Head of caudate nucleus (tissue), 42 donors: Measurements from ENCODE around the gene CRIP1.

Experiments
- DNase-seq, 42 donors: peaks; one replicate each; pipeline versions ENCODE4 v3.0.0 to v3.0.0-alpha.2; 2020 to 2021; ENCODE audit warnings: mixed read lengths in 7 of 42
- intact Hi-C: fragments of 100-400 bp; cut with DNase I; formaldehyde crosslinking; loops from one replicate; pipeline ENCODE4 v1.15.0; 2022

Gene CRIP1

GRCh38 chr14:105449276-105450122 lies 37.2 kb upstream of the CRIP1 start:
- intact Hi-C loops, result no loop called here
- DNase-seq, result no peak

- DNase-seq, result no peak
- intact Hi-C loops, result no loop called here
Measured at GRCh38 chr14:105450123-105450505, 36.6 kb upstream of the CRIP1 start.

DNA sequence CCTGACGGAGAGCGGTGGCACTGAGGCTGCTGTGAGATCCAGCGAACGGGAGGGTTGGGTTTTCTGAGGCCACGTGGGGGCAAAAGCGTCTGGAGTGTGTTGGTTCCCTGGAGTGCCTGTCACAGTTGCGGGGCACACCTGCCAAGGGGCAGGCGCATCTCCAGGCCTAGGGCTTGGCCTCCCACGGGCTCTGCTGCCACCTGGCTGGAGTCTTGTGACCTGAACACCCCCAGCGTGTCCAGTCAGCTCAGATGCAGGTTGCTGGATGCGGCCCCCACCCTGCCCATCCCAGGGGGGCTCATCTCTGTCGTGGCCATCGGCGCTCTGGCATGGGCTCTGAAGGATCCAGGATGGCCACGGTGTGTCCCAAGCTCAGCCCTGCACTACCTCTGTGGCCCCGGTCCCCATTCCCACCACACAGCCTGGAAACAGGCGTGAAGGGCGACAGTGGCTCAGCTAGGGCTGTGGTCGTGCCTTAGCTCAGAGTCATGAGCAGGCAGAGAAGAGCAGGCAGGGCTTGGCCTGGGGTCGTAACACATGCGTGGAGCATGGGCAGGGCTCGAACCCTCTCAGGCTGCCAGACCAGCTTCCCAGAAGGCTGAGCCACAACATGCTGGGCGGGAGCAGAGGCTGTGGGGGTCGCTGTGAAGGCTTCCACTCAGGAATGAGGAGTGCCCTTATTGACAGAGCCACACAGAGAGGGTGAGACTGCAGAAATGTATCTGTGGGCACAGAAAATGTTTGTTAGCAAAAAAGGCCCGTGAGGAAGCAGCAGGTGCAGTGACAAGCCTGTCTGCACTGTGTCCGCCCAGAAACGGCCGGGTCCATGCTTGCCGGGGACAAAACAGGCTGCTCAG lies 35.6 kb upstream of the CRIP1 start:
- intact Hi-C loops, result no loop called here
- no peak for DNase-seq

- no peak for DNase-seq
- intact Hi-C loops, result no loop called here
Measured at GRCh38 chr14:105452963-105453362, 33.7 kb upstream of the CRIP1 start.

DNA sequence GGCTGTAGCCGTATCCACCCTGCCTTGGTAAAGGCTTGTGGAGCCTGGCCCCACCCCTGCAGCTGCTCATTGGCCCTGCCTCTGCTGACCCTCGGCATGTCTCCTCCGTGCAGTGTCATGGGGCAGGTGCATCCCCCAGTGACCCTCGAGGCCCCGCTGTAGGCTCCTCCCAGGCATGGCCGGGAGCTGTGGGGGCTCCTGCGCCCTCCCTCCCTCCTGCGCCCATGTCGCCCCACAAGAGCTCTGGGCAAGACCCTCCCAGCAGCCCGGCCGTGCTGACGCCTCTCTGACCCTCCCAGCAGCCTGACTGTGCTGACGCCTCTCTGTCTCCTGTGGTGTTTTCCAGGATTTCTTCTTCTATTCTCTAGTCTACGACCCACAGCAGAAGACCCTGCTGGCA lies 32.8 kb upstream of the CRIP1 start:
- no peak for DNase-seq
- intact Hi-C loops, result no loop called here

GRCh38 chr14:105455086-105455640 lies 31.5 kb upstream of the CRIP1 start:
- intact Hi-C loops, result no loop called here
- peak in 20 of 42 donors; percentile 42 to 81 (median 57) for DNase-seq

DNA sequence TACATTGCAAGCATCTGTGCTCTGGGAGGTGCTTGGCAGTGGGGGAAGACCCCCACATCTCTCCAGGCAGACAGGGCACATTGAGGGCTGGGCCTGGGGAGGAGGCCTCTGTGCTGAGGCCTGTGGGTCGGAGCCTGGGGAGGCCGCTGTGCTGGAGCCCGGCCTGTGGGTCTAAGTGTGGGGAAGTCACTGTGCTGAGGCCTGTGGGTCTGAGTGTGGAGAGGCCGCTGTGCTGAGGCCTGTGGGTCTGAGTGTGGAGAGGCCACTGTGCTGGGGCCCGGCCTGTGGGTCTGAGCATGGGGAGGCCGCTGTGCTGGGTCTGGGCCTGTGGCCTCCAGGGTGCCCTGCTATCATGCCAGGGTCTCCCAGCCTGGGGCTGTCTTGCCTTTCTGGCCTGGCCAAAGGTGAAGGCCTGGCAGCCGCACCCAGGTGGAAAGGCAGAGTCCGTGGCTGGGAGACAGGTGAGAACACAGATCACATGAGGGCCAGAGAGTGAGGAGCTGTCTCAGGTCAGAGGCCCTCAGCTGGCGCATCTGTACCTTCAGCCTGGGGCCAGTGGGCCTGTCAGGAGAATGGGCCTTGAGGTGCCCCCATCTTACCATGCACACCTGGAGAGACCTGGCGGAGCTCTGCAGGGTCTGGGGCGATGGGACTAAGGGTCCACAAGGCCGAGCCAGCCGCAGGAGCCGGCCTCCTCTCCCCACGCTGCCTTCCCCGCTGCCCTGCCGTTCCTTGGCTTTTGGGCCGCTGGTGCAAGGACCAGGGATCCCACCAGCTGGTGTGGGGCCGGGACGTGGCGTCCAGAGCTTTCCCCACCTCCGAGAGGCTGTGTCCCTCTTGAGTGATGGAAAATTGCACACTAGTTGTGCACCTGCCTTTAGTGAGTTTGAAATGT lies 30.7 kb upstream of the CRIP1 start:
- peak in 1 of 42 donors; percentile 1 for DNase-seq
- intact Hi-C loops, result no loop called here

GRCh38 chr14:105456736-105457617 lies 29.7 kb upstream of the CRIP1 start:
- intact Hi-C loops, result no loop called here
- peak in 1 of 42 donors; percentile 1 for DNase-seq

- intact Hi-C loops, result no loop called here
- no peak for DNase-seq
Measured at GRCh38 chr14:105458010-105458409, 28.7 kb upstream of the CRIP1 start.

GRCh38 chr14:105458571-105458970 lies 28.1 kb upstream of the CRIP1 start:
- intact Hi-C loops, result no loop called here
- DNase-seq, result no peak

- no peak for DNase-seq
- intact Hi-C loops, result no loop called here
Measured at GRCh38 chr14:105460116-105460515, 26.6 kb upstream of the CRIP1 start.

DNA sequence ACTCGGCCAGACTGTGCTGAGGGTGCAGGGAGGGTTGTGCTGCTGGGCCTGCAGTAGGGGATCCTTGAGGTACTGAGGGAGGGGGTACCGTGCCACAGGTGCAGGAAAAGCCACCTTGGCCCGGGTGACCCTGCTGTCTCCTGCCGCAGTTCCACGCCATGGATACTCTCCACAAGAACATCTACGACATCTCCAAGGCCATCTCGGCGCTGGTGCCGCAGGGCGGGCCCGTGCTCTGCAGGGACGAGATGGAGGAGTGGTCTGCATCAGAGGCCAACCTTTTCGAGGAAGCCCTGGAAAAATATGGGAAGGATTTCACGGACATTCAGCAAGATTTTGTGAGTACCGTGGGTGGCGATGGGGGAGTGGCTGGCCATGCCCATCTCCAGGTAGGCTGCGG lies 26.1 kb upstream of the CRIP1 start:
- no peak for DNase-seq
- intact Hi-C loops, result no loop called here

DNA sequence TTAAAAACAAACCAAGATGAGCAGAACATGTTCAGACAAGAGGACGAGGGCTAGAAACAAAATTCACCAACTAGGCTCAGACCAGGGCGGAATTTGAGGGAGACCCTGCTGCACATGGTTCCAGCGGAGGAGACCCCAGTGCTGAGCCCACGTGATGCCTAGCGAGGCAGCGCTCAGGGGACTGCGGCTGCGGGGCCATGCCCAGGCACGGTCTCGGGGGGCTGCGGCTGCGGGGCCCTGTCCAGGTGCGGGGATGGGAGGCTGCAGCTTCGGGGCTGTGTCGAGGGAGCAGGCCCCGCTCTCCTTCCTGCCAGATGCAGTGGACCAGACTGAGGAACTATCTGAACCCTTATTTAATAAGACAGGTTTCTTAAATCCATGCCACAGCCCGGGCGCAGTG lies 24.8 kb upstream of the CRIP1 start:
- intact Hi-C loops, result no loop called here
- DNase-seq, result no peak

- intact Hi-C loops, result no loop called here
- DNase-seq, result no peak
Measured at GRCh38 chr14:105464501-105464900, 22.2 kb upstream of the CRIP1 start.

GRCh38 chr14:105465209-105466031 lies 21.3 kb upstream of the CRIP1 start:
- intact Hi-C loops, result no loop called here

DNA sequence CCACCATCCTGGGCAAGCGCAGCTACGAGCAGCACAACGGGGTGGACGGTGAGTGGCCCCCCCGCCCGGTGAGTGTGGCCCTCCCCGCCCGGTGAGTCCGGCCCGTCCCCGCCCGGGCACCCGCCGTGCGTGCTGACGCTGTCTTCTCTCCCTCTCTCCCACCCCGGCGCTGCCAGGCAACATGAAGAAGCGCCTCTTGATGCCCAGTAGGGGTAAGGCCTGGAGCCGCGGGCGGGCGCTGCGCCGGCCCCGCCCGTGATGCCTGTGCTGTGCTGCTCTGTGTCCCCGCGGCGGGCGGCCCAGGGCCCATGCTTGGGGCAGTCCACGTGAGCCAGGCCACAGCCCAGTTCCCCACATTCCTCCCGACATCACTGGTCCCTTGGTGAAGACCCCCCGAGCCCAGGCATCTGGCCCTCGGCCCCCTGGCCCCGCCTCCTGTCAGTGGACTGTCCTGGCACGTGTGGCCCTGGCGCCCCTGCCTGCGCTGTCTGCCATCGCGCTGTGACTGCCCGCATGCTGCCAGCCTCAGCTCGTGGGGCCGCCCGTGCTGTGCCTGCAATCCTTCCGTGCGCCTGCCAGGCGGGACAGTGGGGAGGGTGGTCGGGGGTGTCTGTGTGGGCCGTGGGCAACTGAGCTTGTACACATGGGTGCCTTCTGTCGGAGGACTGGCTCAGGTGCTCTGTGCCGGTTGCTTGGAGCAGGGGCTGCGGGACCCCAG lies 20.0 kb upstream of the CRIP1 start:
- intact Hi-C loops, result no loop called here
- no peak for DNase-seq

More at GRCh38 chr14:105465209-105466031, 21.3 kb upstream of the CRIP1 start:
- DNase-seq, result no peak
